HG03103 (cell line): ENCODE measurements around the gene XRCC2.
"Not testable (repeated sequence)": the region's sequence is repeated elsewhere in the genome, so short reads cannot be mapped to it uniquely, and the experiment has no call there.

Experiments
- ATAC-seq: cut with Tn5 transposase; IDR thresholded peaks from one replicate; pipeline ENCODE4 v1.9.1; 2021; ENCODE audit warnings: low read depth; ENCODE audit not compliant: unreplicated experiment

The XRCC2 gene

DNA sequence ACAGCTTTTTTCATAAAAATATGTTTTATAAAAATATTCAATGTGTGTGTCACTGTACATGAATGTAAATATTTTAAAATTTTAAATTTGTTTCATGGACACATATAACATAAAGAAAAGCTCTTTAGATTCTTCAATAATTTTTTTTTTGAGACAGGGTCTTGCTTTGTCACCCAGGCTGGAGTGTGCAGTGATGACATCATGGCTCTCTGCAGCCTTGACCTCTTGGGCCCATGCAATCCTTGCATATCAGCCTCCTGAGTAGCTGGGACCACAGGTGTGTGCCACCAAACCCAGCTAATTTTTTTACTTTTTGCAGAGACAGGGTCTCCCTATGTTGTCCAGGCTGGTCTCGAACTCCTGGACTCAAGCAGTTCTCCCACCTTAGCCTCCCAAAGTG is 9.9 kb downstream of the XRCC2 start:
- no peak for ATAC-seq

DNA sequence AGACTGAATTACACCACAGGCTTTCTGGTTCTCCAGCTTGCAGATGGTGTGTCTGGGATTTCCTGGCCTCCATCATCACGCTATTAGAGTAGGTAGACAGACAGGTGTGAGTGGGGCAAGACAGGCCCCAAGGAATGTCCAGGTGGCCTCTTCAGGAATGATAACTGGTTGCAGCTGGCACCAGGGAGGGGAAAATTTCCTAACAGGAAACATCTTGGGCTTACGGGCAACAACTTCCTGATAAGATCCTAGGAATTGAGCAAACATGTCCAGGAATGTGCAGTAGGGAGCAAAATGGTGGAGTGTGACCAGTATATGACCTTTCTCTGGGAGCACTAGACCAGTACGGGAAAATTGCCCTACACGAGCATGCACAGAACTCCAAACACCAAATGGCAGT is 11.3 kb downstream of the XRCC2 start:
- no peak for ATAC-seq

DNA sequence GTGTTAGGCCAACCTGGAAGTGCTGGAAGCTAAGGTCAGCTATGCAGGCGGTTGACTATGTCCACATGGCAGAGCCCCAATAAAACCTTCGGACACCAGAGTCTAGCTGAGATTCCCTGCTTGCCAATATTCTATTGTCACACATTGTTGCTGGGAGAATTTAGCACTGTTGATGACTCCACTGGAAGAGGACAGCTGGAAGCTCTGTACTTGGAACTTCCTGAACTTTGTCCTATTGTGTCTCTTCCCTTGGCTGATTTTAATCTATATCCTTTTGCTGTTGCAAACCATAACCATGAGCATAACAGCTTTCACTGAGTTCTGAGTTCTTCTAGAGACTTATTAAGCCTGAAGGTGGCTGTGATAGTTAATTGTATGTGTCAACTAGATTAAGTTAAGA is 12.0 kb downstream of the XRCC2 start:
- ATAC-seq = no peak

- no peak for ATAC-seq
Measured at GRCh38 chr7:152663148-152663740, 12.7 kb downstream of the XRCC2 start.

GRCh38 chr7:152661479-152661878 is 14.5 kb downstream of the XRCC2 start:
- ATAC-seq = no peak

DNA sequence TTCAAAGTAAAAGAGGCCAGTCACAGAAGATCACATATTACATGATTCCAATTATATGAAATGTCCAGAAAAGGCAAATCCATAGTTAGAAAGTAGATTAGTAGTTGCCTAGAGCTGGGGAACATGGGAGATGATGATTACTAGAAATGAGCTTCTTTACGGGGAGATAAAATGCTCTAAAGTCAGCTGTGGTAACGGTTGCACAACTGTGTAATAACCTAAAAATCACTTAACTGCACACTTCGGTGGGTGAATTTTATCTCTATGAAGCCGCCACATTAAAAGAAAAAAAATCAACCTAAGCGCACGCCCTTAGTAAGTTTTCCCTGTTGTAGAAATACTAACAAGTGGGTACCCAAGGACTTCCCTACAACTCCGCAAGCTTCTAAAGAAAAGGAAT is 15.9 kb downstream of the XRCC2 start:
- ATAC-seq = no peak

DNA sequence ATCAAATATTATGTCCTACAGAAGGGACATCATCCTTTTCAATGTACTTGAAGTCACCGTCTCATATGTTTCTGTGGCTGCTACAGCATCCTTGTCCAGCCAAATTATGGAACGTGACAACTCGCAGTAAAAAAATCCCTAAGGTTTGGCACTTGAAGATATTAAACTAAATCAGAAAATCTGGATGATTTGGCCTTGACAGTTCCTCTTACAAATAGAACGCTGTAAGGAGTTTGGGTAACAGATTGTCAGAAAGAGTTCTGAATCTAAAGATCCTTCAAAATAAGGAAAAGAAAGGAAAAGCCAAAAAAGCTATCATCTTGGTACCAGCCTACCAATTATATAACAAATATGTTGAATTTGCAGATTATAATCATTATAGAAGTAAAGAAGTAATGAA is 21.0 kb downstream of the XRCC2 start:
- ATAC-seq = no peak

GRCh38 chr7:152649220-152649619 is 26.7 kb downstream of the XRCC2 start:
- no peak for ATAC-seq

- no peak for ATAC-seq
Measured at GRCh38 chr7:152647009-152647408, 28.9 kb downstream of the XRCC2 start.

DNA sequence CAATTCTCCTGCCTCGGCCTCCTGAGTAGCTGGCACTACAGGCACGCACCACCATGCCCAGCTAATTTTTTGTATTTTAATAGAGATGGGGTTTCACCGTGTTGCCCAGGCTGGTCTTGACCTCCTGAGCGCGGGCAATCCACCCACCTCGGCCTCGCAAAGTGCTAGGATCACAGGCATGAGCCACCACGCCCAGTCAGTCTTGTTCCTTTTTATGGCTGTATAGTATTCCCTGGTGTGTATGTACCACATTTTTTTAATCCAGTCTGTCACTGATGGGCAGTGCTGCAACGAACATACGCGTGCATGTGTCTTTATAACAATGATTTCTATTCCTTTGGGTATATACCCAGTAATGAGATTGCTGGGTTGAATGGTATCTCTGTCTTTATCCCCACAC is 29.4 kb downstream of the XRCC2 start:
- not testable (repeated sequence) for ATAC-seq

- no peak for ATAC-seq
Measured at GRCh38 chr7:152643979-152644559, 31.9 kb downstream of the XRCC2 start.

- no peak for ATAC-seq
Measured at GRCh38 chr7:152641384-152641783, 34.6 kb downstream of the XRCC2 start.

DNA sequence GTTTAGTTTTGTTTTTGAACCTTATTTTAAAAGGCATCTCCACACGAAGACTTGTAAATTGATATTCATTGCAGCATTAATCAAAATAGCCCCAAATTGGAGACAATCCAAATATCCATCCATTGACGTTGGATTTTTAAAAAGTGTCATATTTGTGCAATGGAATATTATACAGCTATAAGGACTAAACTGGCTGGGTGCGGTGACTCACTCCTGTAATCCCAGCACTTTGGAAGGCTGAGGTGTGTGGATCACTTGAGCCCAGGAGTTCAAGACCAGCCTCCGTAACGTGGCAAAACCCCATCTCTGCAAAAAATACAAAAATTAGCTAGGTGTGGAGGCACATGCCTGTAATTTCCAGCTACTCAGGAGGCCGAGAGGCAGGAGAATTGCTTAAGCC is 35.1 kb downstream of the XRCC2 start:
- no peak for ATAC-seq

DNA sequence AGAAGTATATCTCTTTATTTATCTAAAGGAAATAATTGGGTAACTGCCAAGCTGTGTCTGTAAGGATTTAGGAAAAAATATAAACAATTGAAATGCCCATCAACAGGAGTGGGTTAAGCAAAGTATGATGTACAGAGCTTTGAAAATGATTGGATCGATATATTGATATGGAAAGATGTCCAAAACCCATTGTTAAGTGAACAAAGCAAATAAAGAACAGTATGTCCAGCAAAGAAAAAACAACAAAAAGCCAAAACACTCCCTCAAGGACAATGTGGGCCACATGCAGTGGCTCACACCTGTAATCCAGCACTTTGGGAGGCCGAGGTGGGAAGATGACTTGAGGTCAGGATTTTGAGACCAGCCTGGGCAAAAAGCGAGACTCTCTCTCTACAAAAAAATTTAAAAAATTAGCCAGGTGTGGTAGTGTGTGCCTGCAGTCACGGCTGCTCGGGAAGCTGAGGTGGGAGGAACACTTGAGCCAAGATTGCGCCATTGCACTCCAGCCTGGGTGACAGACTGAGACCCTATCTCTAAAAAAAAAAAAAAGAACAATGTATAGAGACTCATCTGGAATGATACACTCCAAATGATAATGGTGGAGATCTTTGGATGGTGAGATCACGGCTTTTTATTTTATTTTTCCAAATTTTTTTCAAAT is 37.9 kb downstream of the XRCC2 start:
- no peak for ATAC-seq

GRCh38 chr7:152637161-152637560 is 38.8 kb downstream of the XRCC2 start:
- ATAC-seq = no peak

DNA sequence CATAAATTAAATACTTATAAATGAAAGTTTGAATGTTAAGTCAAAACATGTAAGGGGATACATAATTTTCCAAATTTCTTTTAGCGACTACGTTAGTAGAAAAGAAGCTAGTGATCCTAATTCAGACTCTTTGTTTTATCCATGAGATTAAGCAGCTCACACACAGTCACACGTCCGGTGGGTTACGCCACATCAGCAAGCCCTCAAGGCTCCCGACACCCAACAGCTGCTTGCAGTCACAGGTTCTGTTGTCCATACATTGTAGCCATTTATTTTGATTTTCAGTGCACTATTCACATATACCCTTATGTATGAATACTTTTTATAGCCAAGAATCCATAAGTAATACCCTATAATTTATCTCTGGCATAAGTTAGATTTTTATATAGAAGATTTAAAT is 39.5 kb downstream of the XRCC2 start:
- ATAC-seq = no peak

DNA sequence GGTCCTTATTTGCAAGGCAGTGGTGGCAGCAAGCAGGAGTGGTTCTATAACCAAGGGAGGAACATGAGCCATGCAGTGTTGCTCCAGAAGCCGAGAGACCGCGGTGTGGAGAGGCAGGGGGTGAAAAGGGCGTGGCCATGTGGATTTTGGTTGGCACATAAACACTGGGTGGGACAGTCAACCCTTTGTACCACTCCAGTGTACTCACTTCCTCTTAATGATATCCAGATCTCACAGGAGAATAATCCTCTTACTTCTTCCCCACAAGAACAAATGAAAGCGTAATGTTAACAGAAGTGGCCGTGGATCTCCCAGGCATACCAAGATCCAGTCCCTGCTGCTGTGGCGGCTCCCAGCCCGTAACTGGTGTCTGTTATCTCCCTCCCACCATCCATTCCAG is 42.4 kb downstream of the XRCC2 start:
- no peak for ATAC-seq

GRCh38 chr7:152633072-152633471 is 42.9 kb downstream of the XRCC2 start:
- no peak for ATAC-seq

DNA sequence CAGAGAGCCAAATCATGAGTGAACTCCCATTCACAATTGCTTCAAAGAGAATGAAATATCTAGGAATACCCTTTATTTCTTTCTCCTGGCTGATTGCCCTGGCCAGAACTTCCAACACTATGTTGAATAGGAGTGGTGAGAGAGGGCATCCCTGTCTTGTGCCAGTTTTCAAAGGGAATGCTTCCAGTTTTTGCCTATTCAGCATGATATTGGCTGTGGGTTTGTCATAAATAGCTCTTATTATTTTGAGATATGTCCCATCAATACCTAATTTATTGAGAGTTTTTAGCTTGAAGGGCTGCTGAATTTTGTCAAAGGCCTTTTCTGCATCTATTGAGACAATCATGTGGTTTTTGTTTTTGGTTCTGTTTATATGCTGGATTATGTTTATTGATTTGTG is 47.2 kb downstream of the XRCC2 start:
- not testable (repeated sequence) for ATAC-seq

DNA sequence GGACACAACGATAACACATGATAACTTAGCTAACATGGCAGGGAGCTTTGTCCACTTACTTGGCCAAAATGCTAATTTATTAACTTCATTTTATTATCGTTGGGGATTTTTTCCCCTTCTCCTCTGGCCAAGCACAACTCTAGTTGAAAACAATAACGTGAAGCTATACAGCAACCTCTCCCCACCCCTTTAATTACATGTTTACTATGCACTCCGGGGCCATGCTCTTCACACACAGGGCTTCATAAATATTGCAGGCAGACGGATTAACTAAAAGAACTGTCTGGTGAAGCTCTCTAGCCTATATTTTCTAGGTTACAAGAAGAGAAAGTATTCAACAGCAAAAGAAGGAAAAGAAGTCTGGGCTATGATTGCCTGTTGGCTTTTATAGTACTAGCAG is 51.7 kb downstream of the XRCC2 start:
- no peak for ATAC-seq

DNA sequence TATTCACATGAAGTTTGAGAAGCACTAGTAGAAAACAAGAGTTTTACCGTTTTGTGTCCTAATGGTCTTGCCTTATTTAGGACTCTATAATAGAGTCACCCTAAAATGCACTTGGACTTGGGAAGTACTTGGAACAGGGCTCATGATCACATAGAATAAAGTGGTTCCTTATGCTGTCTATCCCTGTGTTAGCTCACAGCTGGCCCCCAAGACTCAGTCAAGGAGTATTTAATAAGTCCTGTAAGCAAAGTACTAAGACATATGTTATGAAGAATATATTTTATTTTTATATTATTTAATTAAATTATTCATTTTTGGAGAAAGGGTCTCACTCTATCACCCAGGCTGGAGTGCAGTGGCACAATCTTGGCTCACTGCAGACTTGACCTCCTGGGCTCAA is 54.5 kb downstream of the XRCC2 start:
- ATAC-seq = no peak

DNA sequence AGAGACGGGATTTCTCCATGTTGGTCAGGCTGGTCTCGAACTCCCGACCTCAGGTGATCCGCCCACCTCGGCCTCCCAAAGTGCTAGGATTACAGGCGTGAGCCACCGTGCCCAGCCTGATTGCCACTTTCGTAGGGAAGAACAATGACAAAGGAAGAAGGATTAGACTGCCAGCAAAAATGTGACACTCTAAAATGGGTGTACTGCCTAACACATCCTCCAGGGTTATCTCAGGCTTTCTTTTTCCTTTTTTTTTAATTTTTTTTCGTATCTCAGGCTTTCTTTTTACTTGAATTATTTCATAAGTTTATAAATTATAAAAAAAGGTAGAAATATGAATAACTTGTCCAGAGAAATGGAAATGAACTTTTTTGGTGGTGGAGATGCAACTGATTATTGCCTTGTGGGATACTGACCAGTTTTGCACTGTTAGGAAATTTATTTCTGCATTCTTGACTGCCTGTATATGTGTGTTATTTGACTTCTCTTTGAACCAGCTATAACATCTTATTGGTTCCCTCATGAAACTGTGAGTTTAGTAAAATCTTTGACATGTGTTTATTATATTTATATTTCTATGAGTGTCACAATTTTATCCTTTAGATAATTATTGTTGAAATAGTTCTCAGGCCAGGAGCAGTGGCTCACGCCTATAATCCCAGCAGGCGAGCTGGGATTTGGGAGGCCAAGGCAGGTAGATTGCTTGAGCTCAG is 56.8 kb downstream of the XRCC2 start:
- no peak for ATAC-seq
